NCI-H2196 (cell line): ENCODE data around the gene VAPB.

Experiments
- DNase-seq: peaks from one replicate; lab custom pipeline; 2025; ENCODE audit not compliant: unreplicated experiment; lab: John Stamatoyannopoulos, UW

Gene VAPB

DNA sequence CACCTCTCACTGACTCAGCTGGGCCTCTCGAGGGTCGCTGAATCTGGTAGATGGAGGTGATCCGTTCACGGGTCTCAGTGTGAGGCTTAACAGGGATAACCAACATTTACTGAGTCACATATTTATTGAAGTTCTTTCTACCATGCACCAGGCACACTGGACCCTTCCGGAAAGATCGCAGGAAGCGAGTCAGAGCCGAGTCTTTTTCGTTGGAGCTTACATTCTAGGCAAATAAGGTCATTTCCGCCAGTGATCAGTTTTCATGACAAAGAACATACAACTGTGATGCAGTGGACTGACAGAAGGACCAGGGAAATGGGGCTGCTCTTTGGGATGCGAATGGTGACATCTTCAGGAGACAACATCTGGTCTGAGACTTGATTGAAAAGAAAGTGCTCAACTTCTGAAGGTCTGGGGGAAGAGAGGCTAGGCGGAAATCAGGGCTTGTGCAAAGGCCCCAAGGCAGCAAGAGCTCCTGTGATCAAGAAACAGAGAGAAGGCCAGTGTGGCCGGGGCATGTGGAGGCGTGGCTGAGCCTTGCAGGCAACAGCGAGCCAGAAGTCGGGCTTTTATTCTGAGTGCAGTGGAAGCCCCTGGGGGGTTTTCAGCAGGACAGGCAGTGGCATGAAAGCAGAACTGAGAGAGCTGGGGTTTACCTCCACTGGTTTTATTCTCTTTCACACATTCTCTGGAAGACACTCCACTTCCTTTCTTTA lies 69.5 kb downstream of the VAPB start:
- no peak for DNase-seq

DNA sequence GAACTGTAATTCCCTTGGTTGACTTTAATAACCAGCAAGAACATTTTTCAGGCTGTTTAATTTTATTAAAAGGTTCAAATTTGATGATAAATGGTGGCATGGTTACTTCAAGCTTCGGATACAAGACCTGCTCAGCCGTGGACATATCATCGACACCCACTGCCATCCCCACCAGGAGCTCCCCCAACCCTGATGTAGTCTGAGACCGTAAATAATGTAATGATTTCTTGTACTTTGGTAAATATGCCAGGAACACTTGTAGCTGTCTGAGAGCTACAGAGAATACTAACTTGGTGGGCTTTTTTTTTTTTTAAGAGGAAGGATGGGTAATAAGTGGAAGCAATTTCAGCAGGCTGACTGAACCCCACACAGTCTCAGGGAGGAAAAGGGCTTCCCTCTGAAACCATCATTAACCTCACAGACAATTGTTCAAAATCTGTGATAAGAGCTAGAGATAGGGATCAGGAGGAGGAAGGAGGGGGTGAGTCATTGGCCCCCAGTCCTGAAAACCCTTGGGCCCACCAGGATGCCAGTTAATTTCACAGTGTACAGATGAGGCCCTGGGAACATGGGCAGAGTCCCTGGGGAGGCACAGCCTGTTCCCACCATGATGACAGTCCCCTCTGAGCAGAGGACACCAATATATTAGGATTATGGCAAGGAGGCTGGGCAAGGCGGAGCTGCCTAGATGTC lies 70.2 kb downstream of the VAPB start:
- DNase-seq, result no peak

DNA sequence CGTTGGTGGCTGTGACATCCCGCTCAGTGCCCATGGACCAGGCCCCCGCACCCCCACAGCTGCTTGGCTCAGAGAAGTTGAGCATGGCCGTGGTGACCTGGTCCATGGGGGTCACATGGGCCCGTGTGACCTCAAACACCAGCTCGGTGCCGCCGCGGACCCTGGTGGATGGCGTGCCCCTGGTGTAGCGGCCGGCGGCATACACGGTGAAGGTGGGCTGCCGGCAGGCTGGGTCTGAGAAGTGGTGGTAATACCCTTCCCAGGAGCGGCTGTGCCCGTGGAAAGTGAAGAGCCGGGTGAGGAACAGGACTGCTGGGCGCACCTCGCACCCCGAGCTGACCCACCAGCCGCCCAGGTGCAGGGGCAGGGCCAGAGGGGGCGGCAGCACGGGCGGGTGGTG lies 72.1 kb downstream of the VAPB start:
- no peak for DNase-seq

DNA sequence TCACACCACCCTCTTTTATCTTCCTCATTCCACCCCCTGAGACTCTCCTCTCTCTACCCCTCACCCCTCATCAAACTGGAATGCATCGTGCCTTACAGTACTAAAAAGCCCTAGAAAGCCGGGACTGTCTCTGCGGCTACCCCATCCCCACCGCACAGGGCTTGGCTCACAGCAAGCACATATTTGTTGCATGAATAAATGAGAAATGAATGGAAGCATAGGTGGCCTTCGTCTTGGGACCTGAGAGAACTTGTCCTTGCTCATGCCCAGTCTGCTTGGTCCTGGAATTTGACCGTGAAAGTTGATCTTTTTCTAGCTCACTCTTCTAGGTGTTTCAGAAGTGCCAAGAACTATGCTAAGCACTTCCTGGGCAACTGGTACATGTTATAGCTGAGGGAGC lies 72.9 kb downstream of the VAPB start:
- no peak for DNase-seq

DNA sequence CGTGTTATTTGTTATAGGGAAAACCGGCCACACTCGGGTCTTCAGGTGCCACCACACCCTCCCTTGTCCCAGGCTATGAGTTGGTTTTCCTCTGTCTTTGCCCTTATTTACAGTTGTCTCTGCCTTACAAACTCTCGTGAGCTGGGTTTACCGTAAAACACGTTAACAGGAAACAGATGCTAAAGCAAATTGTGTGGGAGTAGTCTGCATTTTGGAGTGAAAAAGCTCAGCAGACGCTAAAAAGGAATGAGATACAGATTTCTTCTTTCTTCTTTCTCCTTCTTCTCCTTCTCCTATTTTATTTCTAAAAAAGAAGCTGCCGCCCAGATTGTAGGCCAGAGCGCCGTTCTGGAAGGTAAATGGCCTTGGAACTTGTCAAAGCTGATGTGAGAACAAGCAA lies 74.2 kb downstream of the VAPB start:
- no peak for DNase-seq

DNA sequence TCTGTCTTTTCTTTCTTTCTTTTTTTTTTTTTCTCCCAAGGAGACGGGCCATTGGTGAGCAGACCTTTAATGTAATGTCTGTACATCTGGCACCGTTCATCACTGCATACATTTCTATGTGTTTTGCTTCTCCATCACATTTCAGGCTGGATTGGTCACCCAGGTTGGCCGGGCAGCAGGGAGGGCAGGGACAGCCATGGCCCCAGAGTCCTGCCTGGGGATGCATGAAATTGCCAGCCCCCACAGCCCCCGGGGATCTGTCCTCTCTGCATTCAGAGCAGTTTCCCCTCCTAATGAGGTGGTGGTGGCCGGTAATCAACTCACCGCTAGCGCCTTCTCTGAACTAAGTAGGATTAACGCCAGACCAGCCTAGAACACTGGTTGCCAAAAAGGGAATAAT lies 75.8 kb downstream of the VAPB start:
- DNase-seq, result no peak

DNA sequence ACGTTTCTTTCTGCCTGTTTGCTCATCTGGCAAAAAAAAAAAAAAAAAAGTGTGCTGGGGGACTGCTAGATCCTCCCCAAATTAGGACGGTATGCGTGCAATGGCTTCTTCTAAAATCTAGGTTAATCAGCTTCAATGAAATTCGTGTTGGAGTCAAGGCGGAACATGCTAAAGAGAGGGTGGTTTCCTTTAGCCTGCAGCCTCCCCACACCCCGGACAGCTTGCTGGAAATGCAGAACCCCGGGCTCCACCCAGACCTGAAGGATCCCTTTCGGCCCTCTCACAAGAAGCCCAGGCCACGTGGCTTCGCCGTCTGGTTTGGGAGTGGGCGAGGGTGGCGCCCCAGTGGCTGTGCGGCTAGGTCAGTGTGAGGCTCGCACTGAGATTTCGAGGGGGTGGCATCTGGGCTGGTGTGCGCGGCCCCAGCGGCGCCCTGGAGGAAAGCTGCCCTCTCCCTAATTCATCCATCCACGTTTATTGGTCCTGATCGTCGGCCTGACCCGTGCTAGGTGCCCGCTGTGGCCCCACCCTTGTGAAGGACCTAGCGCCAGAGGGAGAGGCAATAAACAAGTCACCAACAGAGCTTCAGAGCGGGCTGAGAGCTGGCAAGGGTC lies 77.2 kb downstream of the VAPB start:
- DNase-seq, result no peak

DNA sequence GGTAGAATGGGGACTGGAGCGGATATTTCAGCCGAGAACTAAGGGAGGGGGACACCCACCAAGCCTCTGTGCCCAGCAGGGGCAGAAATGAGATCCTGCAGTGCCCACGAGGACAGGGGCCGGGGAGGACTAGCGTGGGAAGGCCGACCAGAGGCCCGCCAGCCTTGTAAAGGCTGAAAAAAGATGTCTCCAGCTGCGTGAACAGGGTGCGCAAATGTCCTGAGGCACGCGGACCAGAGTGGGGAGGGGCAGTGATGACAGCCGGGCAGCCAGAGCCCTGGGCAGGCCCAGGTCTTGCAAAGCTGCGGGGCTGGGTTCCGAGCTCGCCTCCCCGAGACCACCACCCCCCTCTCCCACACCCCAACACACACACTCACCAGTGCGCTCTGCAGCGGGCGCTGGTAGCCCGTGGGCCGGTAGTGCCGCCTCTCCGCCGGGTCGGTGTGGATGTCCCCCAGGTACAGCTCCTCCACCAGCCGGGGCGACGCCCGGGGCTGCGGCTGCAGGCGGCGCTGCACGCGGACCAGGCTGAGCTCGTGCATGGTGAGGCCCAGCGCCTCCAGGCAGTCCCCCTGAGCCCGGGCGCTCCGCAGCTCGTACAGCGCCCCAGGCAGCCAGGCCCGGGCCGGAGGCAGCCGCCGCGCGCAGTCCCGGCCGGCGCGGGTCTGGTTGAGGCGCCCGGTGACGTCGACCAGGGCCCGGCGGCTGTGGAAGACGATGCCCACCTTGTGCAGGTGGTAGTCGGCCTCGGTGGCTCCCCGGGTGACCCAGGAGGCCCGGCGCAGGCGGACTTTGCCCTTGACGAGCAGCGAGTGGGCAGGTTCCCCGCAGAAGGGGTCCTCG lies 77.9 kb downstream of the VAPB start:
- no peak for DNase-seq

DNA sequence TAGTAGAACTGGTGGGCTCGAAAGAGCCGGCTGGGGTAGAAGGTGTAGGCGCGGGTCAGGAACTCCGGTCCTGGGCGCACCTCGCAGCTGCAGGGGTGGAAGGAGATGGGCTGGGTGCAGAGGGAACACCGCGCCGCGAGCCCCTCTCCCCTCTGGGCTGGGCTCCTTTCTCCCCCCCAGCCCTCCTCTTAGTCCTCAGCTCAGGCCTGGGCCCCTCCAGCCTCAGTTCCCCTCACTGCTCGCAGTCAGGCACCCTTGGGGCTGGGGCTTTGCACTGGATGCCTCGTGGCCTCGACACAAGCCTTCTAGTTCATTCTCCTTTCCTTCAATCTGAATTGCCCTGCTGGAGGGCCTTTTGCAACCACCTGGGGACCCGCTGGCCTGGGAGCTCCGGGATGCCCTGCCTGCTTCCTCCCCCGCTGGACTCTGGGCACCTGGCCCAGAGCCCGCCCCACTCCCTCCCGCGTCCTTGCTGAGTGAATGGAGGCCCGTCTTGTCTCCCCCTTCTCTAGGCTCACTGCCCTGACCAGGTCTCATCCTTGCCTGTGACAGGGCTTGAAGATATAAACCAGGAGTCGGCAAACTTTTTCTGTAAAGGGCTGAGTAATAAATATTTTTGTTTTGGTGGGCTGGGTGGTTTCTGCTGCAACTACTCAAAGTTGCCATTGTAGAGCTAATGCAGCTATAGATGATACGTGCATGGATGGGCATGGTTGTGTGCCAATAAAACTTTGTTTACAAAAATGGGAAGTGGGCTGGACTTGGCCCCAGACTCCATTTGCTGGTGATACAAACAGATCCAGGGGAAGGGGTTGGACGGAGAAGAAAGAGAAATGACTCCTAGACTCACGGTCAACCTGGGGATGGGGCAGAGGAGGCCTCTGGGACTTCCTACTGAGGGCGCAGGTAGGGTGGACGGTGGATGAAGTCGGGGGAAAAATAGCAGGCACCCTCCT lies 78.8 kb downstream of the VAPB start:
- no peak for DNase-seq

DNA sequence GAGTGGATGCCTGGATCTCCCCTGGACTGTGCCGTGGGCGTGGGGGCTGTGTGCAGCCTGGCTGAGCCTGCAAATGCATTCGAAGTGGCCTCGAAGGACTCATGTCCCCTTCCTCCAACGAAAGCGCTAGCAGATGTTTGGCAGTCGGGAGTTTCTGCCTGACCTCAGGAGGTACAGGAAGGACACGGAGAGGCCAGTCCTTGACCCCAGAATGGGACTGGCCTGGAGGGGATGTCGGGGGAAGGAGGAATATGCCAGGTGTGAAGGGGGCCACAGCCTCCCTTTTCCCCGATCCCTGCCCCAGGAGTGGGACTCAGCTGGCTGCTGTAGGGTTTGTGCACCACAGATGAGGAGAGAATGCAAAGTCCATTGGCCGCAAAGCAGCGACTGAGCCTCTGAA lies 80.6 kb downstream of the VAPB start:
- DNase-seq, result no peak

DNA sequence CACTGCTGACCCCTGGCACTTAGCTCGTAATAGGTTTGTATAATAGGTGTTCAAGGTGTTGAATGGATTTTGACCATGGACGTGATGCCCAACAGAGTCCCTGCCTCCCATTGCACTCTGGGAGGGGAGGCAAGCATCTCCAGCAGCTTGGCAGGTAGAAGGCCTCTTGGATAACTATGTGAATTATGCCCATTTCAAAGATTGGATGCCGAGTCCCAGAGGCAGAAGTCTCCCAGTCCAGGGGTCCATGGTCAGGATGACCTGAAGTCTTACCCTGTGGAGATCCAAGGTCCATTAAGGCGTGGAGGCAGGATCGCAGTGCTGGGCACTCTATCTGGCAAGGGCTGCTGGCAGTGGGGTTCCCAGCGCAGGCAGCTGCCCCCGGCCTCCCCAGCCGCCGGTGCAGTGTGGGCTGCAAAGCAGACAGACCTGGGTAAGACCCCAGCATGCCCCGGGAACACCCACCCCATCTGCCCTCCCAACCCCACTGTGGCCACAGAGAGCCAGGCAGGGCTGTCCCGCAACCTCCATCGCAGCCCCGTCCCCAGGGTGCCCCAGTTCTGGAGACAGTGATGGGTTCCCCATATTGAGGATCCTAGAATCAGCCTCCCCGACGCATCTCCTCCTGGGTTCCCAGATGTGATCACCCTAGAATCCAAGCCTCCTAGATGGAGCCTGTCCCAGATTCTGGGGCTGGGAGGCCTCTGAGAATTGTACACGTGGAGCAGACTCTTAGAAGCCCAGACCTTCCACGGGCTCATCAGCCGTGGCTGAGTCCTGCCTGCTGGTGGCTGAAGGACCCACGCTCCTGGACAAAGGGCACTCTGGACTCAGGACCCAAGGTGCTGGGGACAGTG lies 81.5 kb downstream of the VAPB start:
- DNase-seq, result no peak

DNA sequence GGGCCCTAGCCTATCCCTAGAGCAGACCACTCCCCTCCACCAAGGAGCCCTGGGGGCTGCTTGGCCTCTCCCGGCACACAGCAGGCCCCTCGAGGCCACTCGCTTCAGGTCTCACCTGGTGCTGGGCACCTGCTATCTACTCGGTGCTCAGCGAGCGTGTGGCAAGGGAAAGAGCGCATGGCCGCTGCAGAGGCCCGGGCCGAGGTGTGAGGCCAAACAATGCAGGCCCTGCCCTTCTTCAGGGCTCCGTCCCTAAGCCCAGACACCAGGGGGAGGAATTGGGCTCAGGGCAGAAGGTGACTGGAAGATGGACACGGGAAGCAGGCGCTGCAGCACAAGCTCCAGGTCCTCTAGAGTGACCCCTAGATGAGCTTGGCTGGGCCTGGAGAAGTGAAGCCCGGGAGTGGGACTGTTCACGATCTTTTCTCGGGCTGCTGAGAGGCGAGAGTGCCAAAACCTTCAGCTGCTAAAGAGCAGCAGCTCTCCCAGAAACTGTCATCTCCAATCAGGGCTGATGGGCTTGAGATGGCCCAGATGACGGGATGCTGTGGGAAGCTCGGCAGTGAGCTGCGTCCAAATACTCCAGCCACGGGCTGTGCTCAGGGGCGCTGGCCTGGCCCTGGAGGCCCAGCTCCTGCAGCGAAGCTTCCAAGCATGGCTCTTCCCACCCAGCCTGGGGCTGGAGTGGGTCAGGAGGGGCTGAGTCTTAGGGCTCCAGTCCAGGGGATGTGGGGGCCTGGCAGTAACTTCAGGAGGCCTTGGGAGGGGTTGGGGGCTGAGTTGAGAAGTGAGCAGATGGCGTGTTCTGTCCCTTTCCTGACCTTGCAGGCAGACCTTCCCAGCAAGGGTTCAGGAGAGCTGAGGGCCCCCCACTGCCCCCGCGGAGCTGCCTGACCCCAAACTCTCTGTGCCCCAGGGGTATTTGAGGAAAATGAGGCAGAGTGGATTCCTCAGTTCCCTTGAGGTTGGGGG lies 82.5 kb downstream of the VAPB start:
- DNase-seq, result no peak

DNA sequence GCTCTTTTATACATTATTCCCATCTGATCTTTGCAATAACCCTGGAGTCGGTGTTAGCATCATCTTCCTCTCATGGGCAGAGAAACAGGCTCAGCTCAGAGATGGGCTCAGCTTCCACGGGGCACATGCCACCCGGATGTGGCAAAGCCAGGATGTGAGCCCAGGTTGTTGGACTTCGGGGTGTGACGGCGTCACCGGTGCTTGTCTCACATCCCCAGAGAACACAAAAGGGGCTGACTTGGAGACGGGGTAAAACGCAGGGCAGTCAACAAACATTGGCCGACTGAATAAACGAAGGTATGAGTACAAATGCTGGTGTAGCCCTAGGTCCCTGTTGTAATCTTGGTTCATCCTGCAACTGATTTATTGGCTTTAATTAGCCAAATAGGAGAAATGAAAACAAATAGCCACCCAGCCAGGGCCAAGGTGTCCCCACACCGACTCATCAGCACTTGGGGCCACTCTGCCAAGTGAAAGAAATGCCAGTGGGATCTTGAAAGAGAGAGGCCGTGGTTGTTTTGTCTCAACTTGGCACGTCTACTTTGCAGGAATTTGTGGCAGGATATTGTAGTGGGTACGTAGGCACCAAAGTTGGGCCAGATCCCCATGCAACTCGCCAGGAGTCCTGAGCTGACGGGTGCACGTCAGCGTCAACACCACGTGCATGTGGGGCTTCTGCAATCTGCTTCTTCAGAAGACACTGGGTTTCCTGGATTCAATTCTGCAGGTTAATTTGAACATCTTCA lies 83.4 kb downstream of the VAPB start:
- DNase-seq, result no peak

DNA sequence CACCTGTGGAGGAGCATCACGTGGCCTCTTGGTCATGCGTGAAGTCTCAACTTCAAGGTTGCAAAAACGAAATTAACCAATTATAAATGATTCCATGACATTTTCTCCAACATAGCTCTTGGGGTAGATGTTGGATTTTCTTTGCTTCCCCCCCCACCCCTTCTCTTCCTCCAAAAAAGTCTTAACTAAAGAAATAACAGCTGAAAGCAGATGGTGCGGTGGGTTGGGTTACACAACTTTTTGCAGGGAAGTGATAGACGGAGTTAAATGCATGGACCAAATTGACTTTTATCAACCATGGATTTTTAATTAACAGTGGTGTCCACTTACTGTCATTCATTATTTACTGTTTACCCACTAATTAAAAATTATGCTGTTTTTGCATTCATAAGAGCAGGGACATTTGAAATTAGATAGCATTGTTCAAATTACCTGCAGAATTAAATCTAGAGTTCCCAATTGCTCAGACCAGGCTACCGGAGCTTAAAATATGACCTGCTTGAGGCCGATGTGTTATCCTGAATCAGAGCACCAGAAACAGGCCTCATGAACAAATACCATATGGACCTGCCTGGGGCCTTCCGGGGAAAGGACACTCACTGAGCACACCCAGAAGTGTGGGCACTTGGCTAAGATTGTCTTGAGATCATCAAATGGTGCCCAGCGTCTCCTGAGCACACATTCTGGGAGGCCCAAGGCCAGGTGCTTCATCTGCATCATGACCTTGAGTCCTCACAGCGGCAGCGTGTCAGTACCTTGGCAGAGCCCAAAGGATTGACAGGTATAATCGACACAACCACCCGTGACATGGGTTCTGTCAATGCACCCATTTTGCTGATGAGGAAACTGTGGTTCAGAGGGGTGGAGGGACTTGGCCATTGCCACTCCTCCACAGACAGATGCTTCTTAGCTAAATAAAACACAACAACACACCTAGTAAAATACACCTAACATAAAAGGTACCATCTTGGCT lies 84.7 kb downstream of the VAPB start:
- no peak for DNase-seq

DNA sequence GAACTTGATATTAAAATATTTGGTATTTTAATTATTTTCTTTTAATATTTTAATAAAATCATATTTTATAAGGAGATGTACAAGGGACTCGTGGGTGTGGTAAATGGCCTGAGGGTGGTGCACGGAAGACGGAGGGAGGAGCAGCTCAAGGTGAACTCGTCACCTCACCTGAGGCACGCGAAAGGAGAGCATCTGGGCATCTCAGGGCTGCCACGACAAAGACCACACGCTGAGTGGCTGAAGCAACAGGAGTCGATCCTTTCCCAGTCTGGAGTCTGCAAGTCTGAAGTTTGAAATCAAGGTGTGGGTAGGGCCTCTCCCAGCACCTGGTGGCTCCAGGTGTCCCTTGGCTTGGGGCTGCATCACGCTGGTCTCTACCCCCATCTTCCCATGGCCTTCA lies 86.4 kb downstream of the VAPB start:
- no peak for DNase-seq

DNA sequence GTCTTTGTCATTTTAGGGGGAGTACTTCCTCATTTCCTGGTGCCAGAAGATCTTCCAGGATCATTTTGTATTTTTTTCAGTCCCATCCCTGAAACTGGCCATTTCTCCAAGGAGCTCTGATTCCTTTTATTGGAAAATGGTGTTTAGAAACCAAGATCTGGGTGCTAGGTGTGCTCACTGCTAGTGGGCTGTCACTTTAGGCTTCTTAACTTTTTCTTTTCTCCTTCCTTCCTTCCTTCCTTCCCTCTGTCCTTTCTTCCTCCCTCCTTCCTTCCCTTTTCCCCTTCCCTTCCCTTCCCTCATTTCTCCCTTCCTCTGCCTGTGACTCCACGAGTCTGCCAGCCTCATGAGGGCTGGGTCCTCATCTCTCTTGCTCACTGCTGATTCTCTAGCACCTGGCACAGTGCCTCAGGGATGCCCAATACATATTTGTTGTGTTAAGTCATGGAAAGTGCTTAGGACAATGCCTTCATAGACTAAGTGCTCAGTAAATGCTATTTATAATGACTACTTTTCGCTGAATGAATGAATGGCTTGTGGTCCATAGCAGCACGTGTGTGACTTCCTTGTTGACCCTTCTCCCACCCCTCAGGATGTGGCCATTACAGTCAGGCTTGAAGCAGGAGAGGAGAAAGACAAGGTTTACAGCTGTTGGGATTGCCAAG lies 89.2 kb downstream of the VAPB start:
- DNase-seq, result no peak
